GM12801 (cell line): ENCODE results near the gene ANKRD33.

Experiments
- CTCF ChIP-seq: IDR thresholded peaks from one replicate; pipeline ENCODE4 v1.5.1; 2011; ENCODE audit warnings: control low read depth; ENCODE audit not compliant: insufficient read length; ENCODE audit errors: extremely low read depth

ANKRD33 gene

GRCh38 chr12:51873251-51873994 is 14.5 kb upstream of the ANKRD33 start:
- TF ChIP-seq CTCF = no peak

GRCh38 chr12:51874000-51874399 is 13.9 kb upstream of the ANKRD33 start:
- TF ChIP-seq CTCF = no peak

DNA sequence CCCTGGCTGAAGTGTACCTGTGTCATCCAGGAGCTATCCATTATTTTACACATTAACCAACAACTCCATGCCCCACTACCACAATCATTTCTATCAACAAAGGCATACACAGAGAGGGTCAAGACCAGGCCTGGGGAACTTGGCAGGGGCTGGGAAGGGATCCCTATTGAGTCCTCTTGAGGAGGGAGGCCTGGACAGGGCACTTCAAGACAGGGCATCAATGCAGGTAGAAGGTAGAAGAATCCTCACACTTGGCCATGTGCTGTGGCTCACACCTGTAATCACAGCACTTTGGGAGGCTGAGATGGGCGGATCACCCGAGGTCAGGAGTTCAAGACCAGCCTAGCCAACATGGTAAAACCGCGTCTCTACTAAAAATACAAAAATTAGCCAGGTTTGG is 13.4 kb upstream of the ANKRD33 start:
- TF ChIP-seq CTCF = no peak

DNA sequence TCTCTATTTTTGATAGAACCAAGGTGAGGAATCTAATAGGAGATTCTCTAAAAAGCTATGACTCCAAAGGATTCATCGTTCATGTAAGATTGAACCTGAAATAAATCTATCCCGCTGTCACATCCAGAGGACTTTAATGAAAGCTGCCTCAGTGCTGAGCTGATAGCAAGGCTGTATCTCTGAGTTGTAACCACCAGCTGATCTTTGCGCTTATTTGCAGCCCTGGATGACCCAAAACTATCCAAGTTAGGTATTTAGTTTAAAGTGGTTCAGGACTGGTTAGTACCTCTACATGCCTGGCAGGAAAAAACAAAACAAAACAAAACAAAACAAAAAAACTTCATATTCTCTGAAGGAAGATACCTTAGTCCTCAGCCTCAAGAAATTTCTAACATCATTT is 8.8 kb upstream of the ANKRD33 start:
- no peak for TF ChIP-seq CTCF

GRCh38 chr12:51883295-51883694 is 4.6 kb upstream of the ANKRD33 start:
- TF ChIP-seq CTCF = no peak

DNA sequence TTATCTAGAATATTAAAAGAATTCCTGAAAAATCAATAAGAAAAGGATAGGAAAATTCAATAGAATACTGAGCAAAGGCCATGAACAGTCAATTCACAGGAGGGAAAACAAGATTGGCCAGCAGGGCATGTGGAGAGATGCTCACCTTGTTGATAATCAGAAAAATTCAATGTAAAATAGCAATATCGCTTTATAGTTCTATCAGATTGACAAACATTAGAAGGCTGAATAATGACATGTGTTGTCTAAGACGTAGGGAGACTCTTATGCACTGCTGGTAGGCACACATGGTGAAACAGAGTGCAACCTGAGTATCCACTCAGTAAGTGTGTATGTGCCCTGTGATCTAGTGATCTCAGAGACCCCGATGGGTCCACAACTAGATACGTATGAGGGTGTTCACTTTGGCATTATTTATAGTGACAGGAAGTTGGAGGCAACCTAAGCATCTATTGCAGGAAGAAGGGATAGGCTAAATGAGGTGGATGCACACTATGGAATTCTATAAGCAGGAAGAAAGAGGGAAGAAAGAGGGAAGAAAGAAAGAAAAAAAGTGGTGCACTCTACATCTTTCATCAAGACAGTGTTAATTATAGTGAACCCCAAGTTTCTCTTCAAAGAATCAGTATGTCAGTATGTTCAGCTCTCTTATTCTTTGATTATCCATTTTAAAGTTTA is 3.8 kb upstream of the ANKRD33 start:
- TF ChIP-seq CTCF = no peak

DNA sequence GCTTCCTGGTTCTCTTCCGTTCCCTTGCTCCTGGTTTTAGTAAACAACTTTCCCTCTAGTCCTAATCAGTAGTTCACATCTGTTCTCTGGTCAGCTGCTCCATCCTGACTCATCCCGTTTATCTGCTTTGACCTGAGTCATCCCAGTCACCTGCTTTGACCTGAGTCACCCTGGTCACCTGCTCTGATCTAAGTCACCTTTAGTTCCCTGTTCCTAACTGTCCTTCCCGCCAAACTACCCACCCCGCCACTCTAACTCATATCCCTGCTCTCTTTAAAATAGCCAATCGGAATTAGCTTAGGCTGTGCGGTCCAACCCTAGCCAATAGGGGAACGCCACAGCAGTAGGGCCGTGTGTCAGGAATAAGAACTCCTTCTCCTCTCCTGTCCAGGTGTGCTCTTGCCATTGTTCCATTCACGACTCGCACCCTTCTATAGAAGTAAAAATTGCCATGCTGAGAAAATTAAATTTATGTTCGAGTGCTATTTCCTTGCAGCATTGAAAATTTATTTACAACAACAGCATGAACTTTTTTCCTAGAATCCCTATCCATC is 3.1 kb upstream of the ANKRD33 start:
- no peak for TF ChIP-seq CTCF
